Neutrophil (primary cell): ENCODE measurements around the gene PFN3.

Experiments
- H3K27ac ChIP-seq: fragments of 200-600 bp; sonication (generic); 2 replicates; pipeline ENCODE4 v1.5.1; 2016; ENCODE audit warnings: mild to moderate bottlenecking, moderate library complexity
- H3K27me3 ChIP-seq: fragments of 200-600 bp; sonication (generic); 2 replicates; pipeline ENCODE4 v1.6.0; 2016; ENCODE audit warnings: mild to moderate bottlenecking
- H3K36me3 ChIP-seq: fragments of 200-600 bp; sonication (generic); 2 replicates; pipeline ENCODE4 v1.5.1; 2017
- H3K4me1 ChIP-seq, 2 experiments: fragments of 200-600 bp in 1 of 2; sonication (generic) in 1 of 2; 1 replicate in 1 of 2; 2 replicates in 1 of 2; pipeline versions ENCODE4 v1.5.1 to v1.6.1; 2013 to 2016; ENCODE audit warnings: low read depth in 1 of 2, low read length in 1 of 2, mild to moderate bottlenecking in 1 of 2, moderate library complexity in 1 of 2; ENCODE audit not compliant: control insufficient read depth in 1 of 2, insufficient read depth in 1 of 2
- H3K4me3 ChIP-seq, 2 experiments: fragments of 200-600 bp in 1 of 2; sonication (generic) in 1 of 2; 1 replicate in 1 of 2; 2 replicates in 1 of 2; pipeline ENCODE4 v1.5.1; 2013 to 2016; ENCODE audit warnings: low read depth in 1 of 2, low read length in 1 of 2, mild to moderate bottlenecking in 1 of 2, moderate library complexity in 1 of 2
- H3K9me3 ChIP-seq: fragments of 200-600 bp; sonication (generic); 2 replicates; pipeline ENCODE4 v1.5.1; 2016
- TF ChIP-seq, protein P1 (sequence below): fragments of 200-600 bp; sonication (generic); IDR thresholded peaks from 2 replicates; pipeline ENCODE4 v1.5.1; 2016; ENCODE audit warnings: antibody characterized with exemption

Gene PFN3

DNA sequence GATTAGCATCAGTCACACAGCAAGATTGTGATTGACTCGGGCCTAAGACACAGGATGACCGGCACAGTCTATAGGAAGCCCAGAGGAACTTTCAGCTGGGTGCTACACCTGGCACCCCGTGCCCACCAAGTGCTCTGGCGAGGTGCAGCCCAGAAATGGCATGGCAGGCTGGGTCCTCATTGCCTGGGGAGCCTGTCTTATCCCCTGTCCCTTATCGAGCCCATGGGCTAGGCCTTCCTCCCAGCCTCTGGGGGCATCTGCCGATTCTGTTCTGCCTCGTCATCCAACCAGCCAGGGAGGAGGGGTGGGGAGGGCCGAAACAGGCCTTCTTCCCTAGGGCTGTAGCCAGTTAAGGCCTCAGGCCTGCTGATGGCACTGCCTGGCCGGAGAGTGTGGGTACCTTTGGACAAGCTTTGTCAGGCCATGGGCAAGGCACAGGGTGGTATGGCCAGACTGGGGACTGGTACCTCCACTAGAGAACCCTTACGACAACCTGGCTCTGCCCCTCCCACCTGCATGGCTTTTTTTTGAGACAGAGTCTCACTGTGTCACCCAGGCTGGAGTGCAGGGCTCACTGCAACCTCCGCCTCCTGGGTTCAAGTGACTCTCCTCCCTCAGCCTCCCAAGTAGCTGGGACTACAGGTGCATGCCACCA is 27.6 kb upstream of the PFN3 start:
- peaks cover 30% of the 10 kb centered on the region for H3K36me3 ChIP-seq
- TF ChIP-seq, protein P1, sequence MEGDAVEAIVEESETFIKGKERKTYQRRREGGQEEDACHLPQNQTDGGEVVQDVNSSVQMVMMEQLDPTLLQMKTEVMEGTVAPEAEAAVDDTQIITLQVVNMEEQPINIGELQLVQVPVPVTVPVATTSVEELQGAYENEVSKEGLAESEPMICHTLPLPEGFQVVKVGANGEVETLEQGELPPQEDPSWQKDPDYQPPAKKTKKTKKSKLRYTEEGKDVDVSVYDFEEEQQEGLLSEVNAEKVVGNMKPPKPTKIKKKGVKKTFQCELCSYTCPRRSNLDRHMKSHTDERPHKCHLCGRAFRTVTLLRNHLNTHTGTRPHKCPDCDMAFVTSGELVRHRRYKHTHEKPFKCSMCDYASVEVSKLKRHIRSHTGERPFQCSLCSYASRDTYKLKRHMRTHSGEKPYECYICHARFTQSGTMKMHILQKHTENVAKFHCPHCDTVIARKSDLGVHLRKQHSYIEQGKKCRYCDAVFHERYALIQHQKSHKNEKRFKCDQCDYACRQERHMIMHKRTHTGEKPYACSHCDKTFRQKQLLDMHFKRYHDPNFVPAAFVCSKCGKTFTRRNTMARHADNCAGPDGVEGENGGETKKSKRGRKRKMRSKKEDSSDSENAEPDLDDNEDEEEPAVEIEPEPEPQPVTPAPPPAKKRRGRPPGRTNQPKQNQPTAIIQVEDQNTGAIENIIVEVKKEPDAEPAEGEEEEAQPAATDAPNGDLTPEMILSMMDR, result peak; percentile 39
- H3K27ac ChIP-seq, result peak overlapping the region; percentile 98
- H3K27me3 ChIP-seq, result no peaks in the 10 kb centered on the region
- no peaks in the 10 kb centered on the region for H3K9me3 ChIP-seq
- H3K4me1 ChIP-seq, result peaks cover 66 to 74% of the 10 kb centered on the region in 2 experiments
- peak overlapping the region; percentile 88 to 97 for H3K4me3 ChIP-seq

DNA sequence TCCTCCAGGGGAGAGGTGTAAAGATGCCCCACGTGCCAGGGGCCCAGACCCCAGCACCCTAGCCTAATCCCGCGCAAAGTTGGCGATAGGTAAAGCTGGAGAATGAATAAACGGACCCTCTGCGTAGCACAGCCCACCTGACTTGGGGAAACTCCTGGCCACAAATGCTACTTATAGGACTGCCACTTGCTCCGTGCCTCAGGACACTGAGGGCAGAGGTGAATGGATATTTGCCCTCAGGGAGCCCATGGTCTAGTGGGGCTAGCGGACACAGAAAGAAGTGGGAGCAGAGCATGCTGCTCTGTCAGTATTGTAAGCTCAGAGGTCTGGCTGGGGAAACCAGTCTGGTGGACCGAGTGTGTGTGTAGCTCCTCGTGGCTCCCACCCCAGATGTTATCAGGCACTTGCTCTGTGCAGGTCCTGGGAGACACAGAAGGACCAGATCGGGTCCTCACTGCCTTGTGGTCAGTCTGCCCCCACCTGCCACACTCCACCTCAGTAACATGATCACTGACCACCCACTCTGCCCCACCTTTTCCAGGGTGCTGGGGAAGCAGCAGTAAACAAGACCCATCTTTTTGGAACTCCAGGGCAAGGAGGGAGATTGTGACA is 26.9 kb upstream of the PFN3 start:
- H3K27ac ChIP-seq, result peak overlapping the region; percentile 98
- peak overlapping the region; percentile 88 to 97 for H3K4me3 ChIP-seq
- peaks cover 59 to 67% of the 10 kb centered on the region in 2 experiments for H3K4me1 ChIP-seq
- H3K36me3 ChIP-seq, result peaks cover 23% of the 10 kb centered on the region
- no peaks in the 10 kb centered on the region for H3K27me3 ChIP-seq
- TF ChIP-seq, protein P1, result no peak
- no peaks in the 10 kb centered on the region for H3K9me3 ChIP-seq

DNA sequence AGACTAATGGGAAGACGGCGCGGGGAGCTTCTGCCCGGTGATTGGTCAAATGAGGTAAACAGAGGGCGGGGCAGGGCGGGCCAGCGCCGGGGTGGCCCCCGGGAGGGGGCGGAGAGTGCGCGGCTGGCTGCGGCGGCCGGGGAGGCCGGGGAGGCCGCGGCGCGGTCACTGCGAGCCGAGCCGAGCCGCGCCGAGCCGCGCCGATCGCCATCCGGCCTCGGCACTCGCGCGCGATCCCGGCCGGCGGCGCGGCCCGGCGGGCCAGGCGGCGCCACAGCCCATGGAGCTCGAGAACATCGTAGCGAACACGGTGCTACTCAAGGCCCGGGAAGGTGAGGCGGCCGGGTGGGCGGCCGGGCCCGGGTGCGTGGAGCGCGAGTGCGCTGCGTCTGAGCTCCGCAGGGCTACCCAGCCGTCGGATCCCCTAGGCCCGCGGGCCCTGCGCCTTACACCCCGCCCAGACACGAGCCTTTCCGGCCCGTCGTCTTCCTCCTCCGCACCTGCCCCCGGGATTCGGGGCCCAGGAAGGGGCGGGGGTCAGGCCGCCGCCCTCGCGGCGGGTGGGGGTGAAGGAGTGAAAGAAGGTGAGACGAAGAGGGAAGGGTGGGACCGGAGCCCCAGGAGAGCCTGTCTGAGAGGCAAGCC is 26.2 kb upstream of the PFN3 start, which contains the start of gene GRK6:
GRK6 (plus strand) TSS at position 111 of the 645 bp plus-strand sequence; CDS start at position 281, 170 bp downstream.
- Histone ChIP-seq H3K4me3 (peak within 1 kb of the TSS; percentile 88 to 97), H3K36me3 (peaks cover 18% of the 10 kb centered on the region), H3K27me3 (no peaks in the 10 kb centered on the region), H3K9me3 (no peaks in the 10 kb centered on the region), H3K27ac (peak within 1 kb of the TSS; percentile 98), H3K4me1 (peaks cover 59 to 66% of the 10 kb centered on the region in 2 experiments)
- TF ChIP-seq, protein P1, result peak; percentile 8

DNA sequence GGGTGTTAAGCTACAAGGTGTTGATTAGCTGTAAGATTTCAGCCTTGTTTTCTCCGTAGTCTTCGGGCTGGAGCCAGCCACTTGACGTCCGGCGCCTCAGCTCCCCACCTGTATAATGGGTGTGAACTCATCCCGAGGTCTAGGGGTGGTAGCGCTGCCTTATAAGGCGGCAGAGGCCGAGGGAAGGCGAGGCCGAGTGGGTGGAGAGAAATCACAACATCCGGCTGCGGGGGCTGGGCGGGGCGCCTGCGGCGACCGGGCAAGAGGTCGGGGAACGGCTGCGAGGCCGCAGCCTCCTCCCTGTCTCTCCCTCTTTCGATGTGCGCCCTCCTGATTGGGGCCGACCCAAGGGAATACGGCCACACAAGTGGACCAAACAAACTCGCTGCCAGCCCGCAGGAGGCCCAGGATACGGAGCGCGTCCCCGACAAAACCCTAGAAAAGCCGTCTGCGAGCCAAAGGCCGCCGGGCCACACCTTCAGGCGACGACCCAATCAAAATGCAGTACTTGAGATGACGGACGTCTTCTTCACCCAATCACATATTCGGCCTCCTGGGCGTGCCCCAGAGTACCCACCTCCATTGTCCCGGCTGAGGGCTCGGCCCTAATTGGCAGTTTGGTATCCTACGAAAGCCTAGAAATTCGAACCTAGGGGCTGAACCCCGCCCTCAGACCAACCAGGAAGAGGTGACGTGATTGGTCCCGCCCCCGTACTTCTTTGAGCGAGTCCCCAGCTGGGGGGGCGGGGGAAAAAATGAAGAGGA is 25.5 kb upstream of the PFN3 start:
- TF ChIP-seq, protein P1, result peak; percentile 24
- Histone ChIP-seq H3K4me1 (peaks cover 54 to 63% of the 10 kb centered on the region in 2 experiments), H3K27me3 (no peaks in the 10 kb centered on the region), H3K4me3 (peak overlapping the region; percentile 74 to 80), H3K9me3 (no peaks in the 10 kb centered on the region), H3K36me3 (peaks cover 14% of the 10 kb centered on the region), H3K27ac (peak overlapping the region; percentile 98)

DNA sequence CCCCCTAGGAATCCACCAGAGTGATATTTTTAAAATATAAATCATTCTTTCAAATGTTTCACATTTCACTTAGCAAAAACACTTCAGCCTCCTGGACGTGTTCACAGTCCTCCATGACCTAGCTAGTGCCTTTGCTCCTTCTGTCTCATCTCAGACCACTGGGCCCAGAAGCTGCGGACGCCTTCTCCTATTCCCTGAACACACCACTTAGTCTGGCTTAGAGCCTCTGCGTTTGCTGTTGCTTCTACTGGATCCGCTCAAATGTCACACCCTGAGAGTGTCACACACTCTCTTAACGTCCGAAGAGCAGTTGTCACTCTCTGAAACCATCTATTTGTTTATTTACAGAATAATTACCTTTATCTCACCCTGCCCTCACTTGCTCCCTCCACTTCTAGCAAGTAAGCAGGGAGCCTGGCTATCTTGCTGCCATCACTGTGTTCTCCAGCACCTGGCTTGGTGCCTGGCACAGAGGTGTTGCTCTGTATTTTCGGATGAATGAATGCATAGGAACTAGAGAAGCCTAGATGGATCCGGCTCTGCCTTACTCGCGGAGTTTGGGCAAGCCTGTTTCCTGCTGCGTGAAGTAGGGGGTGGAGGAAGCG is 24.8 kb upstream of the PFN3 start:
- H3K27ac ChIP-seq, result peak overlapping the region; percentile 98
- peaks cover 52 to 63% of the 10 kb centered on the region in 2 experiments for H3K4me1 ChIP-seq
- no peaks in the 10 kb centered on the region for H3K27me3 ChIP-seq
- TF ChIP-seq, protein P1, result no peak
- H3K9me3 ChIP-seq, result no peaks in the 10 kb centered on the region
- H3K36me3 ChIP-seq, result peaks cover 7% of the 10 kb centered on the region
- H3K4me3 ChIP-seq, result peak overlapping the region; percentile 74 to 80
